Heart left ventricle (tissue), 13 donors: ENCODE measurements around the gene SCFD2.

ENCODE experiments used
- CTCF ChIP-seq, 12 donors: fragments of 200-600 bp; sonication (generic) in 4 of 12; IDR thresholded peaks; one replicate each; pipeline versions ENCODE4 v1.5.0 to v1.8.0; 2018 to 2022; ENCODE audit warnings: antibody characterized with exemption in 12 of 12, mild to moderate bottlenecking in 5 of 12
- POLR2A ChIP-seq, 2 donors: fragments of 450-650 bp; IDR thresholded peaks; one replicate each; pipeline ENCODE4 v1.6.1; 2017; ENCODE audit warnings: antibody characterized with exemption in 2 of 2, mild to moderate bottlenecking in 2 of 2, moderate library complexity in 2 of 2
- donor health status: ischemic (EF 13 %, LVEDD 7.1; RV severe dilation, severe dysfunction).
- donor health status: DM: no; HTN: yes; CAD: no.
- donor health status: DM: no; HTN: no; CAD: no.
- donor health status: ischemic (EF 25% LVEDD 6.9; RV normal size, moderate dysfunction).
- donor health status: ischemic (EF 25% LVEDD 5.7; RV mildly dilated, moderate dysfunction).
- donor health status: ischemic (EF 35%, LVEDD 5.7; RV mildly dilated, moderate dysfunction).
- donor health status: nonischemic (EF 11% LVEDD 7.7; RV severe dilation, severe dysfunction).
- donor health status: DM: yes; HTN: yes; CAD: no.
- donor health status: PGD.
- donor health status: ischemic (EF 29% LVEDD 5.4; RV normal size, mild dysfunction).
- donor health status: nonischemic (EF 23%, LVEDD 6.1; RV moderate dilation, normal function).

DNA sequence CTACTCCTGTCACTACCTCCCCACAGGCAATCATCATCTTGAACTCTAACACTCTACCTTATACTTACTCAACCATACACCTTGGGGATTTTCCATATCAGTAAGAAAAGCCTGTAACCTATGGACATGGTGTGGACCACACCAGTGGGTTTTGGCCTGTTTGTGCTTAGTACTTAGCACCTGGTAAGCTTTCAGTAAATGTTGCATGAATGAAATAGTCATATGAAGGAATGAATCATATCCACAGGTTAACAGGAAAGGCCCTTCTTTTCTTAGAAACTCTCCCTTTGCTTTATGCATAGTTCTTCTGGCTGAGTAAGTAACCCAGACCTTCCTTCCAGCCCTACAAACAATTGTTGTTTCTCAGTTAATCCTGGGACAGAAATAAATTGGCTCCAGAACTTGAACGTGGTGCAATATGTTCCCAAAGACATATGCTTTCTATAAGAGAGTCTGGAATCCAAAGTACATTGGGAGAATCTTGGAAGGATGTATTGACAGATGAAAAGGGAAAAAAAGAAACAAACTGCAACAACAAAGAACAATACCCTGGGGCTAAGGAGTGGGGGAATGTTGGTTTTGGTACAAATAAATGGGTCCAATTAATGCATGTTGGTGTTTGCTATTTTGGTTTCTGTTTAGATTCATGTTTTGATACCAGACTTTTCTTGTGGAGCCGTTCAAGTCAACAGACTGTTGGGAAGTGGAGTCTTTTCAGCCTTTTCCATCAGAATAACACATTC lies 475.9 kb downstream of the SCFD2 start:
- TF ChIP-seq CTCF (IDR thresholded peaks at IDR 0.05) (no peak), POLR2A (IDR thresholded peaks at IDR 0.05) (no peak)
